Measurements from ENCODE around the gene PDE11A. TPM values are rescaled to one million over a fixed set of nuclear protein-coding genes. Genes with fewer than 3 reads are reported as not detected.

PDE11A gene
- total RNA-seq, 4 donors from 2014 or later: 1.7 TPM; not detected in 3

DNA sequence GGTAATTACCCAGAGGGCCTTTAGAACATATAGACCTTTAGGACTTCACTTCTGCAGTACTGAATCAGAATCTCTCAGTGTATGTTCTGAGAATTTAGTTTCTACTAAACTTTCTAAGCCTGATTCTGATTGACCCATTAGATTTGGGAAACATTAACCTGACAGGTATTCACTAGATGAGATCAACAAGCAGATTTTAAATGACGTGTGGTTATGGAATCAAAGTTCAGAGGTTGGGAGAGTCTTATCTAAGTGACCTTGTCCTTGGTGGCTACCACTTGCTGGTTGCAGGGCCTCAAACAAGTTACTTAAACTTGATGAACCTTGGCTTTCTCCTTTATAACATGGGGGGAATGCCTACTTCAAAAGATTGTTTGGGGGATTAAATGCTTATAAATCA, 198.7 kb downstream of the PDE11A start:
- Histone ChIP-seq H3K4me1 (peaks cover 0 to 5% (median 0%) of the 10 kb centered on the region in 4 donors), H3K27me3 (no peaks in the 10 kb centered on the region), H3K27ac (no peak overlapping the region), H3K4me3 (no peak overlapping the region), H3K9me3 (no peaks in the 10 kb centered on the region), H3K36me3 (no peaks in the 10 kb centered on the region)
- 93 to 95% methylated on average over 1 of the region's 1 CpG for WGBS, 2 donors
- DNase-seq (ENCODE audit: low spot score in 2 of 2): no peak
- TF ChIP-seq EP300 (IDR thresholded peaks at IDR 0.05) (no peak), POLR2A (IDR thresholded peaks at IDR 0.05) (no peak)
- TF ChIP-seq, protein P1, sequence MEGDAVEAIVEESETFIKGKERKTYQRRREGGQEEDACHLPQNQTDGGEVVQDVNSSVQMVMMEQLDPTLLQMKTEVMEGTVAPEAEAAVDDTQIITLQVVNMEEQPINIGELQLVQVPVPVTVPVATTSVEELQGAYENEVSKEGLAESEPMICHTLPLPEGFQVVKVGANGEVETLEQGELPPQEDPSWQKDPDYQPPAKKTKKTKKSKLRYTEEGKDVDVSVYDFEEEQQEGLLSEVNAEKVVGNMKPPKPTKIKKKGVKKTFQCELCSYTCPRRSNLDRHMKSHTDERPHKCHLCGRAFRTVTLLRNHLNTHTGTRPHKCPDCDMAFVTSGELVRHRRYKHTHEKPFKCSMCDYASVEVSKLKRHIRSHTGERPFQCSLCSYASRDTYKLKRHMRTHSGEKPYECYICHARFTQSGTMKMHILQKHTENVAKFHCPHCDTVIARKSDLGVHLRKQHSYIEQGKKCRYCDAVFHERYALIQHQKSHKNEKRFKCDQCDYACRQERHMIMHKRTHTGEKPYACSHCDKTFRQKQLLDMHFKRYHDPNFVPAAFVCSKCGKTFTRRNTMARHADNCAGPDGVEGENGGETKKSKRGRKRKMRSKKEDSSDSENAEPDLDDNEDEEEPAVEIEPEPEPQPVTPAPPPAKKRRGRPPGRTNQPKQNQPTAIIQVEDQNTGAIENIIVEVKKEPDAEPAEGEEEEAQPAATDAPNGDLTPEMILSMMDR (IDR thresholded peaks at IDR 0.05): no peak

DNA sequence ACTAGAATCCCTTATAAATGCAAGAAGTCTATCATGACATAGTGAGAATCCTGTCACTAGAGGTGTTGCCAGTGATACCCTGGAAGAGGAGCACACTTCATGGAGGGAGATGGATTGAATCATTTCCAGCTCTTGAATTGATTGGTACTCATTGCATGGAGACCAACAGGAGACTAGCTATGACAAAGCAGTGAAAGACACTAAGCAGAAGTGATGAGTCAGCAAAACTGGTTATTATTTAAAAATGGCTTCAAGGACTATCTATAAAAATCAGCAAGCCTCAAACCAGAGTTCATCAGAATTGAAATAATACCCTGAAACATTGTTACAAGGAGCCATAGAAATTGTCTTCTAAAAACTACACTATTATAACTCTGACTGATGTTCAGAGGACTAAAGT, 200.3 kb downstream of the PDE11A start:
- no peaks in the 10 kb centered on the region for H3K27me3 ChIP-seq
- TF ChIP-seq, protein P1 (IDR thresholded peaks at IDR 0.05): no peak
- TF ChIP-seq POLR2A (IDR thresholded peaks at IDR 0.05) (no peak), EP300 (IDR thresholded peaks at IDR 0.05) (no peak)
- no peaks in the 10 kb centered on the region for H3K4me1 ChIP-seq
- no peak for DNase-seq (ENCODE audit: low spot score in 2 of 2)
- no peak overlapping the region for H3K27ac ChIP-seq
- H3K9me3 ChIP-seq: no peaks in the 10 kb centered on the region
- H3K36me3 ChIP-seq: no peaks in the 10 kb centered on the region
- no peak overlapping the region for H3K4me3 ChIP-seq

- no peak for DNase-seq (ENCODE audit: low spot score in 2 of 2)
- Histone ChIP-seq H3K4me1 (no peaks in the 10 kb centered on the region), H3K27ac (no peak overlapping the region), H3K9me3 (peaks cover 0 to 3% (median 0%) of the 10 kb centered on the region in 4 donors), H3K4me3 (no peak overlapping the region), H3K36me3 (no peaks in the 10 kb centered on the region), H3K27me3 (no peaks in the 10 kb centered on the region)
- TF ChIP-seq, protein P1 (IDR thresholded peaks at IDR 0.05): no peak
- TF ChIP-seq POLR2A (IDR thresholded peaks at IDR 0.05) (no peak), EP300 (IDR thresholded peaks at IDR 0.05) (no peak)
- WGBS, 2 donors: 78 to 80% methylated on average over 3 of the region's 3 CpGs
These were observed 202.7 kb downstream of the PDE11A start for GRCh38 chr2:177869912-177870311.

- H3K27ac ChIP-seq: no peak overlapping the region
- WGBS, 2 donors: 42 to 52% methylated on average over 3 of the region's 3 CpGs
- no peak overlapping the region for H3K4me3 ChIP-seq
- peaks cover 0 to 3% (median 0%) of the 10 kb centered on the region in 4 donors for H3K9me3 ChIP-seq
- no peak for DNase-seq (ENCODE audit: low spot score in 2 of 2)
- H3K4me1 ChIP-seq: no peaks in the 10 kb centered on the region
- H3K36me3 ChIP-seq: no peaks in the 10 kb centered on the region
- TF ChIP-seq POLR2A (IDR thresholded peaks at IDR 0.05): no peak
- TF ChIP-seq, protein P1 (IDR thresholded peaks at IDR 0.05): no peak
- no peak for TF ChIP-seq EP300 (IDR thresholded peaks at IDR 0.05)
- H3K27me3 ChIP-seq: no peaks in the 10 kb centered on the region
These were observed 203.4 kb downstream of the PDE11A start for GRCh38 chr2:177869209-177869608.

GRCh38 chr2:177868806-177869205, 203.8 kb downstream of the PDE11A start:
- Histone ChIP-seq H3K36me3 (no peaks in the 10 kb centered on the region), H3K4me1 (no peaks in the 10 kb centered on the region), H3K9me3 (peaks cover 0 to 4% (median 0%) of the 10 kb centered on the region in 4 donors), H3K27me3 (no peaks in the 10 kb centered on the region), H3K4me3 (no peak overlapping the region), H3K27ac (no peak overlapping the region)
- TF ChIP-seq, protein P1 (IDR thresholded peaks at IDR 0.05): no peak
- TF ChIP-seq POLR2A (IDR thresholded peaks at IDR 0.05): no peak
- TF ChIP-seq EP300 (IDR thresholded peaks at IDR 0.05): no peak
- DNase-seq (ENCODE audit: low spot score in 2 of 2): no peak

Data from tibial nerve (tissue), 4 donors.